ENCODE results near the gene ACAD9.
A peak's percentile ranks its signal among the peaks of the same experiment; 100 is the strongest.
"Not testable (repeated sequence)": the region's sequence is repeated elsewhere in the genome, so short reads cannot be mapped to it uniquely, and the experiment has no call there.

ACAD9 gene

GRCh38 chr3:128879125-128879969, at the start of gene ACAD9:
TSS of gene ACAD9 (plus strand) at chr3:128879620. CDS start at chr3:128879692, 72 bp downstream.
- peak; percentile 99 for DNase-seq (ENCODE audit: low spot score)

GRCh38 chr3:128829925-128830625, 49.3 kb upstream of the ACAD9 start:
- not testable (repeated sequence) for DNase-seq (ENCODE audit: low spot score)

DNA sequence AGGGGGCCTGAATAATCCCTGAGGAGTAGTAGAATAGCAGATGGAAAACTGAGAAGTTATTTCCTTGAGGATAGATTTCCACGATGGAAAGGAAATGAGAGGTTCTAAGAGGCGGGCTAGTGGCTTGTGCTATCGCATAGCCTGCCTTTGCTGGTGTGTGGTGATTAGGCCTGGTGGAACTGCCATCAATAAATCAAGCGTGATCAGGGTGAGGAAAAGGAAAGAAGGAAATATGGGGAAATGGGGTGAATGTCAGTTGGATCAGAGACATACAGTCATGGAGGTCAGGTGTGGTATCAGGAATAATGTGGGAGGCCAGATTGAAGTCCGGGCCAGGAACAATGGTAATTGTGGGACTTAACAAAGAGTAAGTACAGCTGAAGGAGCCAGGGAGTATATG, 48.7 kb upstream of the ACAD9 start:
- DNase-seq (ENCODE audit: low spot score): not testable (repeated sequence)

DNA sequence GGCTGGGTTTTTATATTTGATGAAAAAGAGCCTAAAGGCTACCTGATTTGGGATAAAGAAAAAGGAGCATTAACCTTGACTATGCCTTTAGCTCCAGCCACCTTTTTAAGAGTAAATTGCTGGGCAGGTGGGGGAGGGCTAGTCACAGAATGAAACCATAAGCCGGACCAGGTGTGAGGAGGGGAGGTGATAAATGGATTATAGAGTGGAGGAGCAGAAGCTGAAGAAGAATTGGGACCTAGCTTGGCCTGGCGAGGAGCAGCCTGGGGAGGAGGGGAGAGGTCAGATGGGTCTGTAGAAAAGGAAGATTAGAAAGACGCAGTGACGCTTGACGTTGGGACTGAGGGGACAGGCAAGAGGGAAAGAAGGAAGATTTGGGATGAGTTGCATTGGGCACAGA, 46.4 kb upstream of the ACAD9 start:
- not testable (repeated sequence) for DNase-seq (ENCODE audit: low spot score)

- no peak for DNase-seq (ENCODE audit: low spot score)
These were observed 44.3 kb upstream of the ACAD9 start for GRCh38 chr3:128835096-128835495.

DNA sequence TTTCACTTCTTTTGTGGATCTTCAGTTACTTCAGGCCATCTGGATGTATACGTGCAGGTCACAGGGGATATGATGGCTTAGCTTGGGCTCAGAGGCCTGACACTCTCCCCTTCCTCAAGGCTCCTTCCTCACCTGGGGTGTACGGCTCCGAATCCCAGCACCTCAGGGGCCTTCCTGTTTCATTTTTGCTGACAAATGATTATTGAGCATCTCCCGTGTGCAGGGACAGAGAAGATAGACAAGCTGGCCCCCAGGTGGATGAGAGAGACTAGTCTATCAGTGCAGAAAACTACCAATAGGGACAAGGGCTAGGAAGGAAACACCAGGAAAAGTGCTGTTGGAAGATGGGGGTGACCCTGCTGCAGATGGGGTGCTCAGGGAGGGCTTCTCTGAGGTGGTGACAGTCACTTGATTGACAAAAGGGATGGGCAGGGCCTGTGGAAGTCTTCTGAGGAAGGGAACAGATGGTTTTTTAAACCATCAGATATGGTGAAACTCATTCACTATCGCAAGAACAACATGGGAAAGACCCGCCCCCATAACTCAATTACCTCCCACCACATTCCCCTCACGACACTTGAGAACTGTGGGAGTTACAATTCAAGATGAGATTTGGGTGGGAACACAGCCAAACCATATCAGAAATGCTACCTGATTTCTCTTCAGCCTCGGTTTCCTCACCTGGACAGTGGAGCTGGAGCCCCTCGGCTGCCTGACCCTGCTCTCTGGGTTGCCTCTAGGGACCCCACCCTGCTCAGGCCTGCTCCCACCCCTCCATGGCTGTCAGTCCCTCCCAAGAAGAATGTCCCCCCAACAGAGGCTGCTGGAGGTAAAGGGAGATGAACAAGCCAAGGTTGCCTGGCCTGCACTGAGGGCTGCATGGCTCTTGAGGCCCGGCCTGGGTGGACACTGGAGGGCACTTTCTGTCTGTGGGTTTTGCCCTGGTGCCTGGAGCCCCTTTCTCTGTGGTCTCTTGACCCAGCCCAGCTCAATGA, 37.2 kb upstream of the ACAD9 start:
- no peak for DNase-seq (ENCODE audit: low spot score)

DNA sequence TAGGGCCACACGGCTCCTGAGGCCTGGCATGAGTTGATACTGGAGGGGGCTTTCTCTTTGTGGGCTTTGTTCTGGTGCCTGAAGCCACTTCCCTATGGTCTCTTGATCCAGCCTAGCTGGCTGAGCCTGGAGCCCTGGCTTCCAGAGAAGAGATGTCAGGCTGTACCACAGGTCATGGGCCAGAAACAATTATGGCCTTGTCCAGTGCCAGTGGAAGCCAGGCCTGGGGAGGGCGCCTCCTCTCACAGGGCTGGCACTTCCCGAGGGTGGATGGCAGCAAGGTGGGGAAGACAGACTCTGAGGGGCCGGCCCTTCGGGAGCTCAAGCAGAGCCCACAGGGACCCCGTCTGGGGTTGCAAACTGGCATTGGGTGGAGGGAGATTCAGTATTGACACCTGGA, 34.9 kb upstream of the ACAD9 start:
- DNase-seq (ENCODE audit: low spot score): no peak

- DNase-seq (ENCODE audit: low spot score): peak; percentile 63
These were observed 34.2 kb upstream of the ACAD9 start for GRCh38 chr3:128845119-128845777.

- DNase-seq (ENCODE audit: low spot score): peak; percentile 98
These were observed 33.5 kb upstream of the ACAD9 start for GRCh38 chr3:128845778-128846485.

DNA sequence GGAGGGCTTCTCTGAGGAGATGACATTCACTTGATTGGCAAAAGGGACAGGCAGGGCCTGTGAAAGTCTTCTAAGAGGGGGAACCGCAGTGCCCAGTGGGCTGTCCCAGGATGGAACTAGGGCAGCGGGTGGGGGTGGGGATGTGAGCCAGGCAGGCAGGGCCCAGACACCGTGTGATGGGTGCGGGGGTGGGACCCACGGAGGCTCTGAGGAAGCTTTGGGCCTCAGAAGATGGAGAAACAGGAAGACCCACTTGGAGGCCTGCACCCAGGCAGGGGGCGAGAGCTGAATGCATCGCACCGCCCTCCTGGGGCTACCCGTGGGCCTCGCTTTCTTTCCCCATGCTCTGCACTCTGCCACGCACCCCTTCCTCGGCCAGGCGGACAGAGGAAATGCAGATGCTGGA, 32.9 kb upstream of the ACAD9 start:
- DNase-seq (ENCODE audit: low spot score): no peak

DNA sequence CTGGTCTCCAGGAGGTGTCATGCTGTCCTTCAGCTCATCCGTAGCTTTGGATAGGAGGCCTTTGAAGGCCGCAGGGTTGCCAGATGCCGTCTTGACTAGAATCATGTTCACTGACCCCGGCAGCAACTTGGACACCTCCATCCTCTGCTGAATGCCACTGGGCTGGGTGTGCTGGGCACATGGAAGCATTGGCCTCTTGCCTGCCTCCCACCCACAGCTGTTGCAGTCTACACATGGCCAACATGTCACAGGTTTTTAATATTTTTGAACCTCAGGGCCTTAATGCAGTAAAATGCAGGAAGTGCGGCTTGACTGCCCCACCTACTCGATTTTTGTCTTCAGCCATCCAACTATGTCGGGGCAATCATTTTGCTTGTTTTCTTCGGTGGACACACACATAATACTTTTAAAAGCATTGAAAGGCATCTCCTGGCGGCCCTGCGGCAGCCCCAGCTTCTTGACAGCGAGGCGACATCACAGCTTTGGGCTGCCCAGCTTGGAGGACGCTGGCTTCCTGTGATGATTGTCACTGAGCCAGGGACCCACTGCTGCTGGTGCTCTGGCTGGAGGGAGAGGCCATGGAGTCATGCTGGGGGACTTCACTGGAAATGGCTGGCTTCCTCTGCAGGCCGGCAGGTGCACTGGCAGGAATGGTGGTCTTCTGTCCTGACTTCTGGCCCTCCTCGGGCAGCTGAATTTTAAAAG, 31.6 kb upstream of the ACAD9 start:
- no peak for DNase-seq (ENCODE audit: low spot score)

GRCh38 chr3:128848936-128849335, 30.5 kb upstream of the ACAD9 start:
- DNase-seq (ENCODE audit: low spot score): no peak

- peak; percentile 46 for DNase-seq (ENCODE audit: low spot score)
These were observed 29.4 kb upstream of the ACAD9 start for GRCh38 chr3:128849911-128850455.

- no peak for DNase-seq (ENCODE audit: low spot score)
These were observed 28.9 kb upstream of the ACAD9 start for GRCh38 chr3:128850544-128850943.

- no peak for DNase-seq (ENCODE audit: low spot score)
These were observed 27.8 kb upstream of the ACAD9 start for GRCh38 chr3:128851601-128852000.

GRCh38 chr3:128853826-128854225, 25.6 kb upstream of the ACAD9 start:
- DNase-seq (ENCODE audit: low spot score): no peak

- no peak for DNase-seq (ENCODE audit: low spot score)
These were observed 24.9 kb upstream of the ACAD9 start for GRCh38 chr3:128854475-128854874.

DNA sequence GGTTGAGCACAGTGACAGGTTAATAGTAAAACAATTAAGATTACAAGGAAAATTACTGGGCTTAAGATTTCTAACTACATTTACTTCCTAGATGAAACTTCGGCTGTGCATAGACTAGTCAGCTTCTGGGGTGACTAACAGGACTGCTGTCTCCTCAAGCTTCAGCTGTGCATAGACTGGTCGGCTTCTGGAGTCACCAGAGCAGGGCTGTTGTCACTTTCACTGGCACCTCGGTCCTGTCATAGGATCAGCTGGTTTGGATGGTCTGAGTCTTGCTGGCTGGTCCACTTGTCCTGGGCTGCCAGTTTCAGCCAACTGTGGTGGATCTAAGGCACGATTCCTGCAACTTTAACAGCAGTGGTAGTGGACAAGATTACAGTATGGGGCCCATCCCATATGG, 23.9 kb upstream of the ACAD9 start:
- no peak for DNase-seq (ENCODE audit: low spot score)

GRCh38 chr3:128858167-128858566, 21.3 kb upstream of the ACAD9 start:
- DNase-seq (ENCODE audit: low spot score): no peak

GRCh38 chr3:128859630-128860029, 19.8 kb upstream of the ACAD9 start:
- no peak for DNase-seq (ENCODE audit: low spot score)

Measured in iPS-NIHi11 (cell line).